OCI-LY7 (cell line): ENCODE results near the gene GOLIM4.

Source experiments
- EZH2phosphoT487 ChIP-seq: fragments of 200-600 bp; sonication (generic); IDR thresholded peaks from 2 replicates; pipeline ENCODE4 v1.6.1; 2018; ENCODE audit warnings: low read depth, borderline replicate concordance, mild to moderate bottlenecking, mixed run types, antibody characterized with exemption, low read length, moderate library complexity, mixed read lengths
- TF ChIP-seq, protein P1 (sequence below): fragments of 200-600 bp; sonication (generic); conservative IDR thresholded peaks from 2 replicates; pipeline ENCODE4 v1.5.1; 2014; ENCODE audit warnings: mild to moderate bottlenecking, antibody characterized with exemption, low read length, moderate library complexity, mixed read lengths

GRCh38 chr3:168028086-168028485, 67.6 kb downstream of the GOLIM4 start:
- TF ChIP-seq, protein P1, sequence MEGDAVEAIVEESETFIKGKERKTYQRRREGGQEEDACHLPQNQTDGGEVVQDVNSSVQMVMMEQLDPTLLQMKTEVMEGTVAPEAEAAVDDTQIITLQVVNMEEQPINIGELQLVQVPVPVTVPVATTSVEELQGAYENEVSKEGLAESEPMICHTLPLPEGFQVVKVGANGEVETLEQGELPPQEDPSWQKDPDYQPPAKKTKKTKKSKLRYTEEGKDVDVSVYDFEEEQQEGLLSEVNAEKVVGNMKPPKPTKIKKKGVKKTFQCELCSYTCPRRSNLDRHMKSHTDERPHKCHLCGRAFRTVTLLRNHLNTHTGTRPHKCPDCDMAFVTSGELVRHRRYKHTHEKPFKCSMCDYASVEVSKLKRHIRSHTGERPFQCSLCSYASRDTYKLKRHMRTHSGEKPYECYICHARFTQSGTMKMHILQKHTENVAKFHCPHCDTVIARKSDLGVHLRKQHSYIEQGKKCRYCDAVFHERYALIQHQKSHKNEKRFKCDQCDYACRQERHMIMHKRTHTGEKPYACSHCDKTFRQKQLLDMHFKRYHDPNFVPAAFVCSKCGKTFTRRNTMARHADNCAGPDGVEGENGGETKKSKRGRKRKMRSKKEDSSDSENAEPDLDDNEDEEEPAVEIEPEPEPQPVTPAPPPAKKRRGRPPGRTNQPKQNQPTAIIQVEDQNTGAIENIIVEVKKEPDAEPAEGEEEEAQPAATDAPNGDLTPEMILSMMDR = no peak
- no peak for TF ChIP-seq EZH2phosphoT487
